Right atrium auricular region (tissue), 2 donors: Measurements from ENCODE around the gene TLK2. TPM values are rescaled to one million over a fixed set of nuclear protein-coding genes. Genes with fewer than 3 reads are reported as not detected.

ENCODE experiments used
- DNase-seq: peaks from one replicate; pipeline ENCODE4 v3.0.0-alpha.2; 2019; ENCODE audit warnings: low spot score
- H3K27ac ChIP-seq, 2 donors: fragments of 200-600 bp; sonication (generic); 1 replicate in 1 of 2; 2 replicates in 1 of 2; pipeline ENCODE4 v1.5.1; 2016 to 2019
- H3K27me3 ChIP-seq, 2 donors: fragments of 200-600 bp; sonication (generic); one replicate each; pipeline versions ENCODE4 v1.5.1 to v1.6.0; 2017 to 2019
- H3K36me3 ChIP-seq: fragments of 200-600 bp; sonication (generic); one replicate; pipeline ENCODE4 v1.5.1; 2016
- H3K4me1 ChIP-seq, 2 donors: fragments of 200-600 bp; sonication (generic); one replicate each; pipeline versions ENCODE4 v1.5.1 to v1.6.0; 2017 to 2019
- H3K4me3 ChIP-seq, 2 donors: fragments of 200-600 bp; sonication (generic); 1 replicate in 1 of 2; 2 replicates in 1 of 2; pipeline ENCODE4 v1.5.1; 2017 to 2019; ENCODE audit warnings: mild to moderate bottlenecking in 1 of 2, moderate library complexity in 1 of 2
- H3K9me3 ChIP-seq, 2 donors: fragments of 200-600 bp; sonication (generic); one replicate each; pipeline ENCODE4 v1.5.1; 2019
- CTCF ChIP-seq, 2 donors: fragments of 200-600 bp; sonication (generic); IDR thresholded peaks; one replicate each; pipeline ENCODE4 v1.5.1; 2019; ENCODE audit warnings: antibody characterized with exemption in 2 of 2
- total RNA-seq, 2 donors: library from RNA; depleted of rRNA; stranded (reverse); fragments of >200 nt; gene quantifications; one replicate each; pipeline ENCODE4 v1.1.0, GENCODE V29; 2016

TLK2 gene
- total RNA-seq, 2 donors from 2014 or later = 22.3 to 28.3 TPM

- Histone ChIP-seq H3K36me3 (peaks cover 31% of the 10 kb centered on the region), H3K27me3 (no peaks in the 10 kb centered on the region), H3K9me3 (no peaks in the 10 kb centered on the region), H3K4me1 (no peaks in the 10 kb centered on the region), H3K27ac (peak overlapping the region in 1 of 2 donors; percentile 37), H3K4me3 (no peak overlapping the region)
- DNase-seq = no peak
- TF ChIP-seq CTCF (IDR thresholded peaks at IDR 0.05) = no peak
Measured at GRCh38 chr17:62572488-62572887, 93.9 kb downstream of the TLK2 start.

GRCh38 chr17:62572888-62573401 lies 94.3 kb downstream of the TLK2 start:
- Histone ChIP-seq H3K9me3 (no peaks in the 10 kb centered on the region), H3K36me3 (peaks cover 36% of the 10 kb centered on the region), H3K4me1 (no peaks in the 10 kb centered on the region), H3K4me3 (no peak overlapping the region), H3K27ac (peak overlapping the region; percentile 27 to 37), H3K27me3 (no peaks in the 10 kb centered on the region)
- TF ChIP-seq CTCF (IDR thresholded peaks at IDR 0.05) = no peak
- DNase-seq = no peak

GRCh38 chr17:62573480-62574117 lies 95.0 kb downstream of the TLK2 start:
- Histone ChIP-seq H3K27me3 (no peaks in the 10 kb centered on the region), H3K4me3 (no peak overlapping the region), H3K9me3 (no peaks in the 10 kb centered on the region), H3K36me3 (peaks cover 39% of the 10 kb centered on the region), H3K27ac (peak overlapping the region; percentile 27 to 37), H3K4me1 (no peaks in the 10 kb centered on the region)
- TF ChIP-seq CTCF (IDR thresholded peaks at IDR 0.05) = no peak
- DNase-seq = no peak

- Histone ChIP-seq H3K27me3 (no peaks in the 10 kb centered on the region), H3K36me3 (peaks cover 39% of the 10 kb centered on the region), H3K9me3 (no peaks in the 10 kb centered on the region), H3K4me3 (no peak overlapping the region), H3K27ac (no peak overlapping the region), H3K4me1 (no peaks in the 10 kb centered on the region)
- TF ChIP-seq CTCF (IDR thresholded peaks at IDR 0.05) = no peak
- DNase-seq = no peak
Measured at GRCh38 chr17:62576382-62576781, 97.8 kb downstream of the TLK2 start.

GRCh38 chr17:62578757-62579487 lies 100.3 kb downstream of the TLK2 start:
- no peak overlapping the region for H3K27ac ChIP-seq
- peaks cover 29% of the 10 kb centered on the region for H3K36me3 ChIP-seq
- no peak overlapping the region for H3K4me3 ChIP-seq
- no peak for TF ChIP-seq CTCF (IDR thresholded peaks at IDR 0.05)
- H3K9me3 ChIP-seq = no peaks in the 10 kb centered on the region
- H3K4me1 ChIP-seq = no peaks in the 10 kb centered on the region
- DNase-seq = no peak
- H3K27me3 ChIP-seq = no peaks in the 10 kb centered on the region
